Measurements from ENCODE around the gene CAMK2G.

DNA sequence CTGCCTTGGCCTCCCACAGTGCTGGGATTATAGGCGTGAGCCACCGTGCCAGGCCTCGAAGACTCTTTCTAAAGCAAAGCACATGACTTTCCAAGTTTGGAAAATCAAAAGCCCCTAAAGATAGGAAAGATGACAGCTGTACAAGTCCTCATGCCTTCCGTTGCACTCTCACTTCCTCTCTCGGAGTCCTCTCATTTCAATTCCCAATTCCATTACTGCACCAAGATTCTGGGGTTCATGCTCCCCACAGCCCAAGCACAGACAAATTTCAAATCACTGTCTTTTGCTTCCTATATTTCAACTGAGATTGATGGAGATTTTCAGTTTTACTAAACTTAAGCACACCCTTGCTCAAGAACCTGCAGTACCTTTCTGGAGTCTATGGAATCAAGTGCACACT lies 25.7 kb upstream of the CAMK2G start:
- TF ChIP-seq POLR2A (IDR thresholded peaks at IDR 0.05): no peak
- TF ChIP-seq, protein P1, sequence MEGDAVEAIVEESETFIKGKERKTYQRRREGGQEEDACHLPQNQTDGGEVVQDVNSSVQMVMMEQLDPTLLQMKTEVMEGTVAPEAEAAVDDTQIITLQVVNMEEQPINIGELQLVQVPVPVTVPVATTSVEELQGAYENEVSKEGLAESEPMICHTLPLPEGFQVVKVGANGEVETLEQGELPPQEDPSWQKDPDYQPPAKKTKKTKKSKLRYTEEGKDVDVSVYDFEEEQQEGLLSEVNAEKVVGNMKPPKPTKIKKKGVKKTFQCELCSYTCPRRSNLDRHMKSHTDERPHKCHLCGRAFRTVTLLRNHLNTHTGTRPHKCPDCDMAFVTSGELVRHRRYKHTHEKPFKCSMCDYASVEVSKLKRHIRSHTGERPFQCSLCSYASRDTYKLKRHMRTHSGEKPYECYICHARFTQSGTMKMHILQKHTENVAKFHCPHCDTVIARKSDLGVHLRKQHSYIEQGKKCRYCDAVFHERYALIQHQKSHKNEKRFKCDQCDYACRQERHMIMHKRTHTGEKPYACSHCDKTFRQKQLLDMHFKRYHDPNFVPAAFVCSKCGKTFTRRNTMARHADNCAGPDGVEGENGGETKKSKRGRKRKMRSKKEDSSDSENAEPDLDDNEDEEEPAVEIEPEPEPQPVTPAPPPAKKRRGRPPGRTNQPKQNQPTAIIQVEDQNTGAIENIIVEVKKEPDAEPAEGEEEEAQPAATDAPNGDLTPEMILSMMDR (IDR thresholded peaks at IDR 0.05): no peak

Measured in heart left ventricle (tissue), 13 donors.